Panc1 (cell line): ENCODE measurements around the gene CCRL2. TPM values are rescaled to one million over a fixed set of nuclear protein-coding genes. Genes with fewer than 3 reads are reported as not detected.
A peak's percentile ranks its signal among the peaks of the same experiment; 100 is the strongest.

Source experiments
- ATAC-seq: fragments of 200-7000 bp; cut with Tn5 transposase; 2 replicates; pipeline ENCODE4 v1.9.1; 2020; ENCODE audit warnings: mild to moderate bottlenecking, moderate library complexity
- Bru-seq: library from RNA; stranded (reverse); fragments of 400-500 nt; gene quantifications from one replicate; lab custom pipeline; 2021; lab: Mats Ljungman, UMichigan
- BruChase-seq, 2 experiments: library from RNA; stranded (reverse); fragments of 400-500 nt; gene quantifications; one replicate each; lab custom pipeline; 2021; lab: Mats Ljungman, UMichigan
- BruUV-seq: library from RNA; stranded (reverse); fragments of 400-500 nt; replicated peaks from 2 replicates; lab custom pipeline; 2021; lab: Mats Ljungman, UMichigan
- CTCF ChIA-PET: fragments of 300-600 bp; sonication (Branson Sonifier 250); formaldehyde crosslinking; loops from one replicate; lab custom pipeline; 2022; ENCODE audit warnings: antibody characterized with exemption; lab: Charles Lee
- POLR2A ChIA-PET: fragments of 300-600 bp; sonication (Branson Sonifier 250); formaldehyde crosslinking; loops from one replicate; lab custom pipeline; 2022; ENCODE audit warnings: antibody characterized with exemption; lab: Charles Lee
- DNase-seq: peaks from one replicate; pipeline ENCODE4 v3.0.0-alpha.2; 2010; ENCODE audit warnings: low read depth, low spot score
- H3K27ac ChIP-seq: 2 replicates; pipeline ENCODE4 v1.5.1; 2011; ENCODE audit warnings: mild to moderate bottlenecking, low read length, inconsistent platforms
- H3K27me3 ChIP-seq: fragments of 200-500 bp; sonication (Bioruptor generic); 2 replicates; pipeline ENCODE4 v1.6.0; 2014; ENCODE audit warnings: low read length, inconsistent platforms; ENCODE audit not compliant: control insufficient read depth, insufficient read depth
- H3K36me3 ChIP-seq: fragments of 200-500 bp; sonication (Bioruptor generic); 2 replicates; pipeline ENCODE4 v1.5.1; 2014; ENCODE audit warnings: inconsistent platforms, mild to moderate bottlenecking, low read length, moderate library complexity; ENCODE audit not compliant: control insufficient read depth, insufficient read depth
- H3K4me1 ChIP-seq: 2 replicates; pipeline ENCODE4 v1.5.1; 2011; ENCODE audit warnings: inconsistent platforms, mild to moderate bottlenecking, low read length, moderate library complexity; ENCODE audit not compliant: control insufficient read depth, insufficient read depth
- H3K4me3 ChIP-seq, 2 experiments: 2 replicates each; pipeline ENCODE4 v1.5.1; 2011 to 2012; ENCODE audit warnings: low read depth in 2 of 2, low read length in 2 of 2, mild to moderate bottlenecking in 2 of 2, inconsistent platforms in 1 of 2, moderate library complexity in 1 of 2
- H3K9me3 ChIP-seq: fragments of 200-500 bp; sonication (Bioruptor generic); 2 replicates; pipeline ENCODE4 v1.5.1; 2014; ENCODE audit warnings: low read depth, mild to moderate bottlenecking, inconsistent platforms, low read length, moderate library complexity; ENCODE audit not compliant: control insufficient read depth, insufficient read depth
- POLR2AphosphoS5 ChIP-seq: IDR thresholded peaks from 2 replicates; pipeline ENCODE4 v1.6.1; 2012; ENCODE audit warnings: mild to moderate bottlenecking, low read depth, low read length, moderate library complexity
- REST ChIP-seq, 2 experiments: IDR thresholded peaks; 2 replicates each; pipeline ENCODE4 v1.6.1; 2011 to 2012; ENCODE audit warnings: low read depth in 2 of 2, control low read depth in 1 of 2, low read length in 1 of 2, mild to moderate bottlenecking in 1 of 2, moderate library complexity in 1 of 2; ENCODE audit not compliant: insufficient read depth in 1 of 2
- SIN3A ChIP-seq: IDR thresholded peaks from 2 replicates; pipeline ENCODE4 v1.6.1; 2012; ENCODE audit warnings: low read depth, mild to moderate bottlenecking, low read length, moderate library complexity, borderline replicate concordance; ENCODE audit not compliant: insufficient read depth
- TCF7L2 ChIP-seq: IDR thresholded peaks from 2 replicates; pipeline ENCODE4 v1.6.1; 2011; ENCODE audit warnings: mild to moderate bottlenecking, low read depth, low read length, inconsistent platforms
- in situ Hi-C: cut with HindIII; loops from 2 replicates; pipeline ENCODE4 v1.10.0; 2016; ENCODE audit warnings: low sequenced_read_pairs, low pct_unique_long_range_greater_than_20kb
- intact Hi-C: fragments of 100-400 bp; cut with micrococcal nuclease; formaldehyde crosslinking; loops from one replicate; pipeline ENCODE4 v1.10.0; 2022; ENCODE audit not compliant: unreplicated experiment
- long read RNA-seq: library from polyadenylated mRNA; unstranded; transcript quantifications from one replicate; pipeline ENCODE4 v2.0.0, GENCODE V29; 2021; ENCODE audit not compliant: unreplicated experiment
- polyA plus RNA-seq: library from polyadenylated mRNA; unstranded; fragments of >200 nt; gene quantifications from one replicate; pipeline ENCODE4 v1.2.1, GENCODE V29; 2012; ENCODE audit warnings: missing spikeins; ENCODE audit not compliant: insufficient read length
- total RNA-seq: library from RNA; stranded (reverse); gene quantifications from one replicate; pipeline ENCODE4 v1.2.1, GENCODE V29; 2021; ENCODE audit not compliant: unreplicated experiment
- TF ChIP-seq, protein P1 (sequence below): fragments of 450-650 bp; IDR thresholded peaks from 2 replicates; pipeline ENCODE4 v1.5.1; 2017; ENCODE audit warnings: mild to moderate bottlenecking

CCRL2 gene
- total RNA-seq = not detected
- not detected for polyA plus RNA-seq
- Bru-seq, nascent RNA = not detected
- percentile 17 among the genes with signal in this experiment for BruChase-seq, experiment 1, labeled RNA remaining after a 2-hour chase
- not detected for BruChase-seq, experiment 2, labeled RNA remaining after a 6-hour chase
- long read RNA-seq = 0 reads

DNA sequence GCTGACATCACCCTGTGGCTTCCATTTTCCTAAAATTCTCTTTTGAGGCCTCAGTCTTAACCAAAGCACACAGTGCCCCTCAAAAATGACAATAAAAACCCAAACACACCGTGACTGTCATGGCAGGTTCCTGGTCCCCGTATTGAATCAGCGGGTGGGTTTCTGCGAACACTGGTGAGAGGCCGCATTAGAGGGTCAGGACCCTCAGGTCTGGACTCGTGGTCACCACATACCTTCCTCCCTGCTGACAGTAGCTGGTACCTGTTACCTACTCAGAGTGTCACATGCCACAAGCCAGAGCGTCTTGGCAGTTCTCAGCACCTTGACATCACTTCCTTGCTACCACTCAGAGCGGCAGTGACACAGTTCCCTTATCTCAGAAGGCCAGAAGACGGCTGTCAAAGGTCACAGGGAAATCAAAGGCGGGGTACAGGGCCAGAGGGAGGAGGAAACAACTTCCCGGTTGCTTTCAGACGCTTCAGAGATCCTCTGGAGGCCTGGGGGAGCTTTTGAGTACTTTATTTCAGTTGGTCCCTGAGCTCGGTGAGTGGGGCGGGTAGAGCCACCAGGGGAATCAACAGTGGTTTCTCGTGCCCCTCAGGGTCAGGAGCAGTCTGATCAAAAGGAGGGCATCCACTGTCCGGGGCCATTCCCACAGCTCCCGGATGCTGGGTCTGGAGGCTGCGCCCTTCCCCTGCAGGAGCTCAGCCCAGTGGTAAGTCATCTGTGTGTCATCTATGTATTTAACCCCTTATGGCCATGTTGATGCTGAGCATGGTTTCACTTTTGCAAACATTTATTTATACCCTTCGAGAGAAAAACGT is at the start of gene CCRL2, which contains the start of gene CCR5AS:
Gene CCRL2 (plus strand): TSS at position 472 of the 824 bp plus-strand sequence. CDS start 821 bp downstream, outside the sequence.
Gene CCR5AS (minus strand): TSS at position 279 of the 824 bp plus-strand sequence.
- no peaks in the 10 kb centered on the region for H3K27me3 ChIP-seq
- intact Hi-C loops (no loop called here), in situ Hi-C loops (no loop called here)
- no peaks in the 10 kb centered on the region for H3K9me3 ChIP-seq
- ChIA-PET POLR2A (no interaction called here), CTCF (no interaction called here)
- no TSS peak for BruUV-seq
- ATAC-seq (peak; percentile 74), DNase-seq (no peak)
- no peak within 1 kb of the TSS for H3K4me3 ChIP-seq
- TF ChIP-seq TCF7L2 (no peak), POLR2AphosphoS5 (no peak), REST (IDR thresholded peaks at IDR 0.05; ENCODE audit: insufficient read depth in 1 of 2, low read depth in 2 of 2, low read length in 1 of 2) (no peak), SIN3A (no peak)
- TF ChIP-seq, protein P1, sequence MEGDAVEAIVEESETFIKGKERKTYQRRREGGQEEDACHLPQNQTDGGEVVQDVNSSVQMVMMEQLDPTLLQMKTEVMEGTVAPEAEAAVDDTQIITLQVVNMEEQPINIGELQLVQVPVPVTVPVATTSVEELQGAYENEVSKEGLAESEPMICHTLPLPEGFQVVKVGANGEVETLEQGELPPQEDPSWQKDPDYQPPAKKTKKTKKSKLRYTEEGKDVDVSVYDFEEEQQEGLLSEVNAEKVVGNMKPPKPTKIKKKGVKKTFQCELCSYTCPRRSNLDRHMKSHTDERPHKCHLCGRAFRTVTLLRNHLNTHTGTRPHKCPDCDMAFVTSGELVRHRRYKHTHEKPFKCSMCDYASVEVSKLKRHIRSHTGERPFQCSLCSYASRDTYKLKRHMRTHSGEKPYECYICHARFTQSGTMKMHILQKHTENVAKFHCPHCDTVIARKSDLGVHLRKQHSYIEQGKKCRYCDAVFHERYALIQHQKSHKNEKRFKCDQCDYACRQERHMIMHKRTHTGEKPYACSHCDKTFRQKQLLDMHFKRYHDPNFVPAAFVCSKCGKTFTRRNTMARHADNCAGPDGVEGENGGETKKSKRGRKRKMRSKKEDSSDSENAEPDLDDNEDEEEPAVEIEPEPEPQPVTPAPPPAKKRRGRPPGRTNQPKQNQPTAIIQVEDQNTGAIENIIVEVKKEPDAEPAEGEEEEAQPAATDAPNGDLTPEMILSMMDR = no peak
- H3K36me3 ChIP-seq = no peaks in the 10 kb centered on the region
- no peaks in the 10 kb centered on the region for H3K4me1 ChIP-seq
- no peak within 1 kb of the TSS for H3K27ac ChIP-seq

DNA sequence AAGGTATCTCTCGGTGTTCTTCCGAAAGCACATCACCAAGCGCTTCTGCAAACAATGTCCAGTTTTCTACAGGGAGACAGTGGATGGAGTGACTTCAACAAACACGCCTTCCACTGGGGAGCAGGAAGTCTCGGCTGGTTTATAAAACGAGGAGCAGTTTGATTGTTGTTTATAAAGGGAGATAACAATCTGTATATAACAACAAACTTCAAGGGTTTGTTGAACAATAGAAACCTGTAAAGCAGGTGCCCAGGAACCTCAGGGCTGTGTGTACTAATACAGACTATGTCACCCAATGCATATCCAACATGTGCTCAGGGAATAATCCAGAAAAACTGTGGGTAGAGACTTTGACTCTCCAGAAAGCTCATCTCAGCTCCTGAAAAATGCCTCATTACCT is 48.6 kb upstream of the CCRL2 start:
- in situ Hi-C loops (no loop called here), intact Hi-C loops (no loop called here)
- Histone ChIP-seq H3K27ac (no peak overlapping the region), H3K4me1 (no peaks in the 10 kb centered on the region; the same call in 1 of the 2 replicates), H3K4me3 (no peak overlapping the region), H3K27me3 (peaks cover 7% of the 10 kb centered on the region), H3K36me3 (no peaks in the 10 kb centered on the region), H3K9me3 (no peaks in the 10 kb centered on the region)
- ATAC-seq (no peak), DNase-seq (no peak)
- ChIA-PET CTCF (no interaction called here), POLR2A (no interaction called here)
- TF ChIP-seq POLR2AphosphoS5 (no peak), TCF7L2 (no peak), REST (IDR thresholded peaks at IDR 0.05; ENCODE audit: insufficient read depth in 1 of 2, low read depth in 2 of 2, low read length in 1 of 2) (no peak), SIN3A (no peak)
- TF ChIP-seq, protein P1 = no peak
- BruUV-seq = no TSS peak
